ENCODE measurements around the gene AK2.
"Not testable (repeated sequence)": the region's sequence is repeated elsewhere in the genome, so short reads cannot be mapped to it uniquely, and the experiment has no call there.

AK2 gene

DNA sequence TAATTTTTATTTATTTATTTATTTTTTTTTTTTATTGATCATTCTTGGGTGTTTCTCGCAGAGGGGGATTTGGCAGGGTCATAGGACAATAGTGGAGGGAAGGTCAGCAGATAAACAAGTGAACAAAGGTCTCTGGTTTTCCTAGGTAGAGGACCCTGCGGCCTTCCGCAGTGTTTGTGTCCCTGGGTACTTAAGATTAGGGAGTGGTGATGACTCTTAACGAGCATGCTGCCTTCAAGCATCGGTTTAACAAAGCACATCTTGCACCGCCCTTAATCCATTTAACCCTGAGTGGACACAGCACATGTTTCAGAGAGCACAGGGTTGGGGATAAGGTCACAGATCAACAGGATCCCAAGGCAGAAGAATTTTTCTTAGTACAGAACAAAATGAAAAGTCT, 63.2 kb downstream of the AK2 start:
- not testable (repeated sequence) for DNase-seq (ENCODE audit: low read depth in 2 of 2)

DNA sequence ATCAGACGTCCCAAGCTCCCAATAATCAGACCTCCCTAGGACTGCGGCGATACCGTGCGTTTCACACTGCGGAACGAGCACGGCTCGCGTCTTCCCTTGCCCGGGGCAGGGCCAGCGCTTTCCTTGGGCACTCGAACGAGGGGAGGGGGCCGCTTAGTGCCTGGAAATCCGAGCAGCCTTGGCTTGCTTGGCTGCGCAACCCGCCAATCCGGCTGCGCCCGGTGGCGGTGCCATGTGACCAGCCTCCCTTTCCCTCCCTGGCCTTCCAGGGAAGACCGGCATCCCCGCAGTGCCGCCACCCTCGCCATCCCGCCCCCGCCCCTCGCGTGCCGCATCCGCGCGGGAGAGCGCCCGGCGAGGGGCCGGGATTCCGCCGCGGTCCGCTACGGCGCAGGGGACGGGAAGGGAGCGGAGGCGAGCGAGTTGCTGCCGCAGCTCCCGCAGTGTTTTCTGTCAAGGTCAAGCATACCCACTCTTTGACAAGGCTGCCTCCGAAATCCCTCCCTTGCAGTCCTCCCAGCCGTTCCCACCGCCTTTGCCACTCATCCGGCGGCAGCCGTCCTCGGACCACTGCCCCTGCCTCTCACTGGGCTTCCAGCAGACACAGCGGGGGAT, 63.8 kb downstream of the AK2 start:
- DNase-seq (ENCODE audit: low read depth in 2 of 2): no peak

GRCh38 chr1:32971576-32971975, 65.1 kb downstream of the AK2 start:
- DNase-seq (ENCODE audit: low read depth in 2 of 2): no peak

GRCh38 chr1:32971156-32971555, 65.5 kb downstream of the AK2 start:
- no peak for DNase-seq (ENCODE audit: low read depth in 2 of 2)

DNA sequence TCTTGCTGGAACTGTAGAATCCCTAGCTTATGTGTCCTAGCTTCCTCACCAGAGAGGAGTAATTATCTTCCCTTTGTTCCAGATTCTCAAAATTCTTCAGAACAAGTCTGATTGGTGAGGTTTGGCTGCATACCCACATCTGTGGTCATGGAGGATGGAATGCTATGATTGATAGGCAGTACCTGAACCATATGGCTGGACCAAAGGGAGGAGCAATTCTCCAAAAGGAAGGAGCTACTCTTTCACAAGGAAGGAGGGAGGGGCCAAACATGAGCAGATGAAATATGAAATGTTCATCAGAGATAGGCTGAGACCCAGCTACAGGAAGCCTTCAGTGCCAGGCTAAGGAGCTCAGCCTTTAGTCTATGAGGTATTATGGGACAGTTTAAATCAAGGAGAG, 67.1 kb downstream of the AK2 start:
- no peak for DNase-seq (ENCODE audit: low read depth in 2 of 2)

GRCh38 chr1:32967888-32968568, 68.7 kb downstream of the AK2 start:
- no peak for DNase-seq (ENCODE audit: low read depth in 2 of 2)

GRCh38 chr1:32966900-32967299, 69.8 kb downstream of the AK2 start:
- no peak for DNase-seq (ENCODE audit: low read depth in 2 of 2)

GRCh38 chr1:32965251-32965747, 71.4 kb downstream of the AK2 start:
- DNase-seq (ENCODE audit: low read depth in 2 of 2): no peak

GRCh38 chr1:32964461-32965250, 72.0 kb downstream of the AK2 start, which contains the start of gene RNF19B:
Gene RNF19B, minus strand, starts transcription at chr1:32964809. Its CDS starts 124 bp downstream, at chr1:32964685.
- peak; percentile 91 to 94 for DNase-seq (ENCODE audit: low read depth in 2 of 2)

DNA sequence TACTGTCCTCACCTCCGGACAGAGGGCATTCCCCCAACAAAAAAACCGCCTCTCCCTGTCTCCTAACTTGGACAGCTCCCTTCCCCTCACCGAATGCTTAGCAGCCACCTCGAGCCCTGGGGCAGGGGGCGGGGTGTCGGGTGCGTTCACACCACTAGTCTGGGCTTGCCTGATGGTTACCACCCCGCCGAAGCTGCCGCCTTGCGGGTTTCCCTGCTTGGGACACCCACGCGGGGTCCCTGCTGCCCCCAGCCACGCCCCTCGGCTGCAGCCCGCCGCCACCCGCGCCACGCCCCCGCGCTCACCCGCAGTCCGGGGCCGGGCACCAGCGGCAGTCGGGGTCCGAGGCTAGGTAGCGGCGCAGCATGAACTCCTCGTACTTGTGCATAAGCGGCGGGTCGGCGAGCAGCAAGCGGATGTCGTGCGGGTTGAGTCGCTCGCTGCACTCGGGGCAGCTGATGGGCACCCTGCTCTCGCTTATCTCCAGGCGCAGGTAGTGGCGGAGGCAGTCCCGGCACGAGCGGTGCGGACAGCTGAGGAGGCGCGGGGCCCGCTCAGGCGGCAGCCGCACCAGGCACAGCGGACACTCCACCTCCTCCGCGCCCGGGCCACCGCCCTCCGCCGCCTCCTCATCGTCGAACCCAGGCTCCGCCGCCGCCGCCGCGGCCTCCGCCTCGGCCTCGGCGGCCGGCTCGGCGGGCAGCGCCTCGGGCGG, 72.8 kb downstream of the AK2 start:
- peak; percentile 30 to 45 for DNase-seq (ENCODE audit: low read depth in 2 of 2)

DNA sequence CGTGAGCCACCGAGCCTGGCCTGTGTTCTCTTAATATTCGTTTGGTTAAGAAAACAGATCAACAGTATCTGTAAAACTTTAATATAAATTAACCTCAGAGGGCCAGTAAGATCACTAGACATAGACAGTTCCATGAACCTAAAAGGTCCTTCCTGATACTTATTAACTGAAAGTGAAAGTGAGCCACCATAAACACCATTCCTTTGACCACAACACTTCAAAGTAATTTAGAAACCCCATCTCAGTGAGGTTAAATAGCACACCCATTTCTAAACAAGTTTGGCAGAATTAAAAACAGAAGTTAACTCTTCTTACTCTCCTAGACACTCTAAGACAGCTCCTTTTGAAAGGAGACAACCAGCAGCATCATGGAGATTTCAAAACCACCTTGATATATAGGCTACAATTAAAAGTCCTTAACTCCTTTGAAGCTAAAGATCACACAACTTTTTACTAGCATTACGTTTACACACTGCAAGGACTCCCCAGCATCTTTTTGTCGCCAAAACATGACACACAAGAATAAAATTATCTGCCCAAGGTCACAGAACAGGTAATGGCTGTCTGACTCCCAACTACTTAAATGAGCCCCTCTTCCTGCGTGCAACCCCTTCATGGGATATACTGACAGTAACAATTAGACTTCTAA, 74.3 kb downstream of the AK2 start:
- no peak for DNase-seq (ENCODE audit: low read depth in 2 of 2)

DNA sequence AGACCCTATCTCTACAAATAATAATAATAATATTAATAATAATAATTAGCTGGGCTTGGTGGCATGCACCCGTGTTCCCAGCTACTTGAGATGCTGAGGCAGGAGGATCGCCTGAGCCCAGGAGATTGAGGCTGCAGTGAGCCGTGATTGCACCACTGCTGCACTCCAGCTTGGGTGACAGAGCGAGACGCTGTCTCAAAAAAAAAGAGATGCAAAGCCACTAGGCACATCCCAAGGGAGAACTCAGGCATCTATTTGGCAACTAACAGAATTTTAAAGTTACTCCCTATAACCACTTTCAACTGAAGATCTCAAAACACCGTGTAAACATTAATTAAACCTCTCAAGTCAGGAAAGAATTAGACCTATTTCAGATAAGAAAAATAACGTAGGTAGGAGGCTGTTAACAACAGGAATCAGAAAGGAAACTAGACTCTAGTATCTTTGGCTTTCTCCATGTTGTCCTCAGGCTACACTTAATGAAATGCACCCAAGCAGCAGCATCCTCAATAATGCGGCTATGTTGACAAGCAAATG, 75.8 kb downstream of the AK2 start:
- no peak for DNase-seq (ENCODE audit: low read depth in 2 of 2)

- DNase-seq (ENCODE audit: low read depth in 2 of 2): no peak
Observed at GRCh38 chr1:32960342-32960741, 76.3 kb downstream of the AK2 start.

DNA sequence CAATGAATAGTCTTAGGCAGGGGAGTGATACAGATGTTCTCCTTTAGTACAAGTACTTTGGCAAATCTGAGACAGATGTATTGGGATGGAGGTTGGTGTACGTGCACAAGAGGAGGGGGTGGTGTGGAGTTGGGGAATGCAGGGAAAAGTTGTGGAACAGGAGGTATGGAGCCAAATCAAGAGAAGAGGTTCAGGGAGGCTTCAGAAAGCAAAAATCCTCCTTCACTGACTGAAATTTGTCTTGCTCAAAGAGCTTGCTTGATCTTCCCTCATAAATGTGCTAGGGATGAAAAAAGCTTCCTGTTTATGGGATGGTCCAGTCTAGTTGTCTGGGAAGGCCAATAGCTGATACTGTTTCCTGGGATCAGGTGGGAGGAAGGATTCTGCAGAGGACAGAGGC, 77.9 kb downstream of the AK2 start:
- DNase-seq (ENCODE audit: low read depth in 2 of 2): no peak
